ENCODE data around the gene TEKT2.

The TEKT2 gene

GRCh38 chr1:36083635-36084496, at the start of gene TEKT2:
TEKT2 (plus strand) TSS chr1:36084094; CDS start chr1:36084922, 828 bp downstream.
- Histone ChIP-seq H3K9ac (ENCODE audit: low read depth, low read length) (peak within 1 kb of the TSS; percentile 52; the same call in 1 of the 2 replicates), H3K9me3 (ENCODE audit: control insufficient read depth, insufficient read depth, low read length) (no peaks in the 10 kb centered on the region), H3K4me1 (ENCODE audit: insufficient read depth, low read length) (no peaks in the 10 kb centered on the region)

GRCh38 chr1:36034692-36035091, 49.2 kb upstream of the TEKT2 start:
- Histone ChIP-seq H3K36me3 (ENCODE audit: insufficient read depth, low read length) (no peaks in the 10 kb centered on the region), H3K4me1 (ENCODE audit: insufficient read depth, low read length) (no peaks in the 10 kb centered on the region), H3K9ac (ENCODE audit: low read depth, low read length) (no peak overlapping the region), H3K9me3 (ENCODE audit: control insufficient read depth, insufficient read depth, low read length) (no peaks in the 10 kb centered on the region)

More at GRCh38 chr1:36083635-36084496, at the start of gene TEKT2:
- H3K36me3 ChIP-seq (ENCODE audit: insufficient read depth, low read length), result no peaks in the 10 kb centered on the region

GRCh38 chr1:36035154-36035553, 48.7 kb upstream of the TEKT2 start:
- Histone ChIP-seq H3K9me3 (ENCODE audit: control insufficient read depth, insufficient read depth, low read length) (no peaks in the 10 kb centered on the region), H3K36me3 (ENCODE audit: insufficient read depth, low read length) (no peaks in the 10 kb centered on the region), H3K9ac (ENCODE audit: low read depth, low read length) (no peak overlapping the region), H3K4me1 (ENCODE audit: insufficient read depth, low read length) (no peaks in the 10 kb centered on the region)

- Histone ChIP-seq H3K9me3 (ENCODE audit: control insufficient read depth, insufficient read depth, low read length) (no peaks in the 10 kb centered on the region), H3K9ac (ENCODE audit: low read depth, low read length) (no peak overlapping the region), H3K4me1 (ENCODE audit: insufficient read depth, low read length) (no peaks in the 10 kb centered on the region), H3K36me3 (ENCODE audit: insufficient read depth, low read length) (no peaks in the 10 kb centered on the region)
Measured at GRCh38 chr1:36040238-36040637, 43.7 kb upstream of the TEKT2 start.

GRCh38 chr1:36051821-36052220, 32.1 kb upstream of the TEKT2 start:
- H3K4me1 ChIP-seq (ENCODE audit: insufficient read depth, low read length), result no peaks in the 10 kb centered on the region
- H3K9me3 ChIP-seq (ENCODE audit: control insufficient read depth, insufficient read depth, low read length), result no peaks in the 10 kb centered on the region
- no peaks in the 10 kb centered on the region for H3K36me3 ChIP-seq (ENCODE audit: insufficient read depth, low read length)
- H3K9ac ChIP-seq (ENCODE audit: low read depth, low read length), result no peak overlapping the region

- Histone ChIP-seq H3K36me3 (ENCODE audit: insufficient read depth, low read length) (no peaks in the 10 kb centered on the region), H3K9me3 (ENCODE audit: control insufficient read depth, insufficient read depth, low read length) (no peaks in the 10 kb centered on the region), H3K9ac (ENCODE audit: low read depth, low read length) (no peak overlapping the region), H3K4me1 (ENCODE audit: insufficient read depth, low read length) (no peaks in the 10 kb centered on the region)
Measured at GRCh38 chr1:36053978-36054377, 29.9 kb upstream of the TEKT2 start.

GRCh38 chr1:36055706-36056105, 28.2 kb upstream of the TEKT2 start:
- Histone ChIP-seq H3K36me3 (ENCODE audit: insufficient read depth, low read length) (no peaks in the 10 kb centered on the region), H3K9me3 (ENCODE audit: control insufficient read depth, insufficient read depth, low read length) (no peaks in the 10 kb centered on the region), H3K9ac (ENCODE audit: low read depth, low read length) (no peak overlapping the region), H3K4me1 (ENCODE audit: insufficient read depth, low read length) (no peaks in the 10 kb centered on the region)

GRCh38 chr1:36062315-36062714, 21.6 kb upstream of the TEKT2 start:
- Histone ChIP-seq H3K4me1 (ENCODE audit: insufficient read depth, low read length) (no peaks in the 10 kb centered on the region), H3K36me3 (ENCODE audit: insufficient read depth, low read length) (no peaks in the 10 kb centered on the region), H3K9ac (ENCODE audit: low read depth, low read length) (no peak overlapping the region), H3K9me3 (ENCODE audit: control insufficient read depth, insufficient read depth, low read length) (no peaks in the 10 kb centered on the region)

GRCh38 chr1:36067871-36068270, 16.0 kb upstream of the TEKT2 start:
- no peaks in the 10 kb centered on the region for H3K36me3 ChIP-seq (ENCODE audit: insufficient read depth, low read length)

GRCh38 chr1:36068866-36069265, 15.0 kb upstream of the TEKT2 start:
- H3K9ac ChIP-seq (ENCODE audit: low read depth, low read length), result no peak overlapping the region
- H3K9me3 ChIP-seq (ENCODE audit: control insufficient read depth, insufficient read depth, low read length), result no peaks in the 10 kb centered on the region
- no peaks in the 10 kb centered on the region for H3K4me1 ChIP-seq (ENCODE audit: insufficient read depth, low read length)
- no peaks in the 10 kb centered on the region for H3K36me3 ChIP-seq (ENCODE audit: insufficient read depth, low read length)

More at GRCh38 chr1:36067871-36068270, 16.0 kb upstream of the TEKT2 start:
- no peaks in the 10 kb centered on the region for H3K4me1 ChIP-seq (ENCODE audit: insufficient read depth, low read length)
- H3K9me3 ChIP-seq (ENCODE audit: control insufficient read depth, insufficient read depth, low read length), result no peaks in the 10 kb centered on the region
- H3K9ac ChIP-seq (ENCODE audit: low read depth, low read length), result no peak overlapping the region

GRCh38 chr1:36070349-36070748, 13.5 kb upstream of the TEKT2 start:
- Histone ChIP-seq H3K36me3 (ENCODE audit: insufficient read depth, low read length) (no peaks in the 10 kb centered on the region), H3K9ac (ENCODE audit: low read depth, low read length) (no peak overlapping the region), H3K4me1 (ENCODE audit: insufficient read depth, low read length) (no peaks in the 10 kb centered on the region), H3K9me3 (ENCODE audit: control insufficient read depth, insufficient read depth, low read length) (no peaks in the 10 kb centered on the region)

GRCh38 chr1:36076979-36077573, 6.8 kb upstream of the TEKT2 start:
- Histone ChIP-seq H3K36me3 (ENCODE audit: insufficient read depth, low read length) (no peaks in the 10 kb centered on the region), H3K9ac (ENCODE audit: low read depth, low read length) (no peak overlapping the region), H3K9me3 (ENCODE audit: control insufficient read depth, insufficient read depth, low read length) (no peaks in the 10 kb centered on the region), H3K4me1 (ENCODE audit: insufficient read depth, low read length) (no peaks in the 10 kb centered on the region)

- Histone ChIP-seq H3K9ac (ENCODE audit: low read depth, low read length) (no peak overlapping the region), H3K9me3 (ENCODE audit: control insufficient read depth, insufficient read depth, low read length) (no peaks in the 10 kb centered on the region), H3K4me1 (ENCODE audit: insufficient read depth, low read length) (no peaks in the 10 kb centered on the region), H3K36me3 (ENCODE audit: insufficient read depth, low read length) (no peaks in the 10 kb centered on the region)
Measured at GRCh38 chr1:36080236-36080635, 3.7 kb upstream of the TEKT2 start.

- Histone ChIP-seq H3K4me1 (ENCODE audit: insufficient read depth, low read length) (no peaks in the 10 kb centered on the region), H3K9ac (ENCODE audit: low read depth, low read length) (no peak overlapping the region), H3K9me3 (ENCODE audit: control insufficient read depth, insufficient read depth, low read length) (no peaks in the 10 kb centered on the region), H3K36me3 (ENCODE audit: insufficient read depth, low read length) (no peaks in the 10 kb centered on the region)
Measured at GRCh38 chr1:36080801-36081200, 3.1 kb upstream of the TEKT2 start.

- no peaks in the 10 kb centered on the region for H3K4me1 ChIP-seq (ENCODE audit: insufficient read depth, low read length)
- no peaks in the 10 kb centered on the region for H3K36me3 ChIP-seq (ENCODE audit: insufficient read depth, low read length)
- no peaks in the 10 kb centered on the region for H3K9me3 ChIP-seq (ENCODE audit: control insufficient read depth, insufficient read depth, low read length)
- no peak overlapping the region for H3K9ac ChIP-seq (ENCODE audit: low read depth, low read length)
Measured at GRCh38 chr1:36081926-36082485, 1.9 kb upstream of the TEKT2 start.

All from ES-I3 (cell line).